NCI-H1105 treated with DMSO at 0.1 percent for 48 hours (cell line): ENCODE data around the gene C3orf20.

Experiments used
- DNase-seq: peaks from one replicate; lab custom pipeline; 2025; lab: John Stamatoyannopoulos, UW

The C3orf20 gene

DNA sequence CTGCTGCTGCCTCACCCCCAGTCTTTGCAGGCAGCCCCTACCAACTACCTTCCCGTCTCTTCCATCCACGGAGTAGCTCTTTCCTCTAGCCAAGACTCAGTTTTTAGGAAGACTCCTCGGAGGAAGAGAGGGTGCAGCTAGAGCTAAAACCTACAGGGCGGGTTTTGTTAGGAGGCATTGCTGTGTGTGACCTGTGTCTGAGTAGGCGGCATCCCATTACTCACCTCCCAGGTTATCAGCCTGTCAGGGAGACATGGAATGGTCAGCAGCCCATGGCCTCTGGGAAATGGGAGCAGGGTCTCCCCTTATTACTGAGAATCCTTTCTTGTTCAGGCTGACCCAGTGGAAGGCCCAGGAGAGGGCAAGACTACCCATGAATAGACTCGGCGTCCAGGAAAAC, 100.1 kb downstream of the C3orf20 start:
- DNase-seq, result no peak

DNA sequence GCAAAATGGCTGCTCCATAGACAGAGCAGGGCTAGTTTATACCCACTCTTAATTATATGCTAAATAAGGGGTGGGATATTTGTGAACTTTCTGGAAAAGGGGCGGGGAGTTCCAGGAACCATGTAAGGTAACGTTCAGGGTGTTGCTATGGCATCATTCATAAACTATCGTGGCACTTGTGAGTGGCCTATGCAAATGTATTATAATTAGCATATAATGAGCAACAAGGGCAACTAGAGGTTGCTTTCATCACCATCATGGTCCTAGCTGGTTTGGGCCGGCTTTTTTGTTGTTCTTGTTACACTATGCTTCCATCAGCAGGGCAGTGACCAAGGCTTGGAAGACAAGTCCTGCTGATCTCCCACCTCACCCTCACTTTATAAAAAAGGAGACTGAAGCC, 100.6 kb downstream of the C3orf20 start:
- DNase-seq, result no peak

- no peak for DNase-seq
Observed at GRCh38 chr3:14779069-14779685, 104.2 kb downstream of the C3orf20 start.

GRCh38 chr3:14780927-14781507, 106.1 kb downstream of the C3orf20 start:
- DNase-seq, result no peak

DNA sequence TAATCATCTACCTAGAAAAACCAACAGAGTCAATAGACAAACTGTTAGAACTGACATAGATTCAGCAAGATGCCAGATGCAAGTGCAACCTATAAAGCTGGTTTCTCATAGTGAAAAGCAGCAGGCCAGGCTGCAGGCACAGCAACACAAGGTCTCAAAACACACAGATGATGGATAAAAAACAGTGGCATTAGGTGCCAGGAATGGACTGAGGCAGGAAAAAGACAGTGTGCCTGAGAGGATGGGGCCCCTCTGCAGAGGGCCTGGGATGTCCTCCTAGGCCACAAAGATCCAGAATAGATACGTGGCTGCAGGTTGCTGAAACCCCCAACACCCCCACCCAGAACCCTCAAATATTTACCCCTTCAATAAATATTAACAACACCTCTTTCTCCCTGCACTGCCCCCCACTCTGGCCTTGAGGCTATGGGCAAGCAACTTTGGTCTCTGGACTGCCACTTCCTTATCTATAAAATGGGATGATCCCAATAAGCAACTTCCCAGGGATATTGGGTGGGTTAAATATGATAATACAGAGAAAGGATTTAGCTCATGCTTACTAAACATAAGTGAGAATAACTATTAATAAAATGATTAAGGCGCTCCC, 108.6 kb downstream of the C3orf20 start:
- DNase-seq, result no peak

DNA sequence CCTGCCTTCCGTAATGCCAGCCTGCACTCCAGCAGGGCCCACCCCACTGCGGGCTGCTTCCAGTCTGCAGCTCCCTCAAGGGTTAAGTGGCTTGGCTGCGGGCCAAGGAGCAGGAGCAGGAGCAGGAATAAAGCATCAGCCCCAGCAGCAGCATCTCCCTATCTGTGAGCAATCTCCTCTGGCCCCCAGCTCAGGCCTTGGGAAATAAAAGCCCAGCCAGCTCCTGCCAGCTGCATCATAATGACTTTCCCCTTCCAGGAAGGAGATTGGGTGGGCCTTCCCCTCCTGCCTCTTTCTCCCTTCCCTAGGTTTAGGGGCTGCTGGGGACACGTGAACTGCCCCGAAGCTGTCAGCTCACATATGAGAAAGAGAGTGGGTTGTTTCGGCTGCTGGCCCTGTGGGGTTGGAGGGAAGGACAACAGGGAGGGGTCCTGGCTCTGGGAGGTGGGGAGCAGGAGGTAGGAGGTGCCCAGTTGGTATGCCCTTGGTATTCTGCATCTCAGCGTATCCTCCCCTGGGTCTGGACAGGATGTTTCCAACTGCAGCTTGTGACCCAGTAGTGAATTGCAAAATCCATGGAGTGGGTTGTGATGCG, 109.2 kb downstream of the C3orf20 start:
- peak; percentile 45 for DNase-seq

GRCh38 chr3:14785207-14786155, 110.5 kb downstream of the C3orf20 start:
- DNase-seq, result no peak

- no peak for DNase-seq
Observed at GRCh38 chr3:14786369-14786768, 111.4 kb downstream of the C3orf20 start.

GRCh38 chr3:14787630-14788029, 112.7 kb downstream of the C3orf20 start:
- peak; percentile 19 for DNase-seq

DNA sequence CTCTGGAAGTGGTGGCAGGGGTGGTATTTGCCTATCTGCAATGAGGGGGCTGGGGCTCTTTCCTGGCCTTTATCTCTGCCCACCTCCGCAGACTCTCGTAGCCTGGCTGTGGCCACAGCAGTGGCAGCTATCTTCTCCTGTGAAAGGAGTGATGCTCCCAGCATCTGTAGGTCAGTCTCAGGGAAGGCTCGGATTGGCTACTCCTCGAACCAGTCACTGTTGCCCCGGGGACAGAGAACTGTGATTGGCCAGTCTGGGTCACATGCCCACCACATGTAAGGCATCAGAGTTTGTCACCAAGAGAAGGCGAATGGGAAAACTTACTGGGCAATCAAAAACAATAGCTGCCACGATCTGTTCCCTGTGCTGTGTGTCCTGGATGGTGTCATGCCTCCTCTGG, 113.7 kb downstream of the C3orf20 start:
- DNase-seq, result no peak

GRCh38 chr3:14789221-14789620, 114.3 kb downstream of the C3orf20 start:
- no peak for DNase-seq

GRCh38 chr3:14789640-14790285, 114.8 kb downstream of the C3orf20 start:
- DNase-seq, result no peak

DNA sequence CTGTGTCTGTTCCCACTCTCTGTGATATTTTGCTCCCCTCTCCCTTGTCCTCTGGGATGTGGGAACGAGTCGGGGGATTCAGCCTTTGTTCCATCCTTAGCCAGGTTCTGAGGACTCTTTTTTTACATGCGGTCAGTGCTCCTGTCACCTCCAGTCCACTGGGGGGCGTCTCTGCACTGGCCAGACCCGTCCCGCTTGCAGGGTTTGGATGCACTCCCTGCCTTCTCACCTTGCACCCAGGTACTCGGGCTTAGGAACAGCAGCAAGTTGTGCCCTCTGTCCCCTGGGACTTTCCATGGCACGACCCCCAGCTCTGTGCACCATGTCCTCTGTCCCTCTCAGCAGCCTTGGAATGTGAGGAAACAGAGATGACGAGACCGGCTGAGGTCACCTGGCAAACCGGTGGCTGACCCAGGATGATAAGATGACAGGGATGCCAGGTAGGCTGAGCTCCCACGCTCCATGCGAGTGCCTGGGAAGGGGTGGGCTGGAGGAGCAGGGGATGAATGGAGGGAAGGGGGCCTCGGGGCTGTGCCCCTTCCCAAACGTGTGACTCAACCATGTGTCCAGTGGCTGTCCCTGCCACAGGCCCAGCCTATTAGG, 116.5 kb downstream of the C3orf20 start:
- no peak for DNase-seq

GRCh38 chr3:14792691-14793121, 117.8 kb downstream of the C3orf20 start:
- no peak for DNase-seq

DNA sequence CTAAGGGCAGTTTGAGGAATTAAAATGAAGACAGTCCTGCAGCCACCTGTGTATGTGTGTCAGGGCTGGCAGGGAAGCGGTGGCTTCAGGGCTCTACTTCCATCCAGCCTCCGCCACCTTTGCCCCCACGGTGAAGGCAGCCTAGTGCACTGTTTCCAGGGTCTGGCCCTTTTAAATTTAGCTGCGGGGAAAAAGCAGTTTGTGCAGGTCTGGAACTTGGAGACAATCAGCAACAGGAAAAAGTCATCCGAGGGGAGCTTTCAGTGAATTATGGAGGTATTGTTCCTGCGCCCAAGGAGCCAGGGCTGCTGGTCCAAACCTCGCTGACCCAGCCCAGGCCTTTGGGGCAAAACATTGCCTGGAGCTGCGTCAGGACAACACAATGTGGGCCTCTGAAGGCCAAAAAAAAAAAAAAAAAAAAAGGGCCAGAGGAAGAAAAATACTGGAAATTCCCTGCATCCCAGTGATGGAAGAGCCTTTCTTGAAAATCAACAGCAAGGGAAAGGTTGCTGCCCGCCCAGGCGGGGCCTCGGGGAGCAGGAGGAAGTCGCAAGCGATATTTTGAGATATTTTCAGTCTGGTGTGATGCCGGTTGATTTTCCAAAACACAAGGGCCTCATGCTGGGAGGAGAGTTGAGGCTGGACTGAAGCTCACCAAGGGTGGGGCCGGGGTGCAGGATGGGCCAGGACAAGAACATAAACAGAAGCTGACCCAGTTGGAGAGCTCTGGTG, 118.4 kb downstream of the C3orf20 start:
- no peak for DNase-seq

- DNase-seq, result no peak
Observed at GRCh38 chr3:14793858-14794234, 118.9 kb downstream of the C3orf20 start.

DNA sequence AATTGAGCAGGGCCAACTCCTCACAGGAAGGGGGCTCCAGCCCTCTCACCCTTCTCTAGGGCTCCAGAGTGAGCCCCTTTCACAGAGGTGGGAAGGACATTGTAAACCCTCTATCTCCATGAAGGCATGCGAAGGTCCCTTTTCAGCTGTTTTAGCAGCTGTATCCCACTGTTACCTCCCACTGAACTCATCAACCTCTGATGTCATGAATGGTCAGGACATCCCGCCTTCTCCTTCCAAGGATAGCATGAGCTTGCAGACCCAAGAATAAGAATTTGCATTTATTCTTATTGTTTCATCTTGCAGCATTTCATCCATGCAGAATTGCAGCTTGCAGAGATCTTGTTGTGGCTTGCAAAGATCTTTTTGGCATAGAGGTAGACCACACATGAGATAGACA, 119.5 kb downstream of the C3orf20 start:
- DNase-seq, result no peak

GRCh38 chr3:14795996-14796395, 121.1 kb downstream of the C3orf20 start:
- DNase-seq, result no peak

DNA sequence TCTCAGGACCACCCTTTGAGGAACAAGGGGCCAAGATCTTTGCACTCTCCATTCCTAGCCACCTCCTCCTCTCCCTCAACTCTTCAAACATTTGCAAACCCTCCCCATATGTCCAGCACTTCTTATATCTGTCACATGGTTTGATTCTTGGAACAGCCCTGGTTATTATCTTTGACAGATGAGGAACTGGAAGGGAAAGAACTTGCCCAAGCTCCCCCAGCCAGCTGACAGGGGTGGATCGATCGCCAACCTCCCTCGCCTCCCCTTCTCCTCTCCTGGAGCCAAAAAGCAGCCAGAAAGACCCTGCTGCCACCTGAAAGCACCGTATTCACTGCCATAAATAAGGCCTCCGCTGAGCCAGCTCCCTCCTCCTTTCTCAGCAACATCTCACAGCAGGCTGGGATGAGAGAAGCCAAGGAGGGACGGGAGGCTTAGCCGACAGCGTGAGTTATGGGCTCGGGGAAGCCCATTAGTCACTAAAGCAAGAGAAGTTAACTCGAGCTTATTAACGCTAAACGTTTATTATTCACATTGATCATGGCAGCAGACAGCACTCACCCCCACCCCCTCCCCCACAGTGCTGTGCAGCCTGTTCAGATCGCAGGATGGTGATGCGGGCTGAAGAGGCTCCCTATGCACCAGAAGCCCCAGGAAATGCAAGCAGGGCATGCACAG, 121.6 kb downstream of the C3orf20 start:
- no peak for DNase-seq

- DNase-seq, result no peak
Observed at GRCh38 chr3:14797731-14798130, 122.8 kb downstream of the C3orf20 start.
